Heart right ventricle (tissue), 16 donors: ENCODE measurements around the gene LRRC56. TPM values are rescaled to one million over a fixed set of nuclear protein-coding genes. Genes with fewer than 3 reads are reported as not detected.

ENCODE experiments used
- ATAC-seq, 8 donors: fragments of 200-7000 bp; cut with Tn5 transposase; one replicate each; pipeline ENCODE4 v1.9.1; 2020; ENCODE audit warnings: mild to moderate bottlenecking in 8 of 8, moderate library complexity in 8 of 8, moderate number of reproducible peaks in 1 of 8
- DNase-seq, 2 donors: peaks; one replicate each; pipeline ENCODE4 v3.0.0-alpha.2; 2020
- H3K27ac ChIP-seq, 10 donors: fragments of 200-600 bp; sonication (generic) in 2 of 10; one replicate each; pipeline versions ENCODE4 v1.5.0 to v1.8.0; 2020 to 2022; ENCODE audit warnings: mild to moderate bottlenecking in 3 of 10
- H3K27me3 ChIP-seq, 7 donors: fragments of 200-600 bp; one replicate each; pipeline ENCODE4 v1.8.0; 2021 to 2022; ENCODE audit warnings: mild to moderate bottlenecking in 2 of 7
- H3K36me3 ChIP-seq, 9 donors: fragments of 200-600 bp; sonication (generic) in 1 of 9; one replicate each; pipeline versions ENCODE4 v1.5.0 to v1.8.0; 2020 to 2022; ENCODE audit warnings: mild to moderate bottlenecking in 2 of 9
- H3K4me1 ChIP-seq, 9 donors: fragments of 200-600 bp; sonication (generic) in 1 of 9; one replicate each; pipeline versions ENCODE4 v1.5.0 to v1.8.0; 2020 to 2022; ENCODE audit warnings: mild to moderate bottlenecking in 4 of 9
- H3K4me3 ChIP-seq, 10 donors: fragments of 200-600 bp; sonication (generic) in 2 of 10; one replicate each; pipeline versions ENCODE4 v1.5.0 to v1.8.0; 2020 to 2022; ENCODE audit warnings: mild to moderate bottlenecking in 7 of 10, moderate library complexity in 2 of 10
- H3K9me3 ChIP-seq, 11 donors: fragments of 200-600 bp in 10 of 11; sonication (generic) in 2 of 11; one replicate each; pipeline versions ENCODE4 v1.5.0 to v1.8.0; 2013 to 2022; ENCODE audit warnings: mild to moderate bottlenecking in 2 of 11, control low read depth in 1 of 11, moderate library complexity in 1 of 11
- CTCF ChIP-seq, 9 donors: fragments of 200-600 bp; sonication (generic) in 2 of 9; IDR thresholded peaks; one replicate each; pipeline versions ENCODE4 v1.5.0 to v1.8.0; 2021 to 2022; ENCODE audit warnings: antibody characterized with exemption in 9 of 9, mild to moderate bottlenecking in 5 of 9, moderate library complexity in 1 of 9
- WGBS, 2 donors: extraction: QIAGEN DNeasy Blood & Tissue Kit; methylation state at CpG; one replicate each; pipeline ENCODE4 v1.1.7; 2013; ENCODE audit warnings: inconsistent platforms in 1 of 2; 5-methylcytosine and 5-hydroxymethylcytosine counted together
- intact Hi-C, 10 donors: fragments of 100-400 bp; cut with DNase I; formaldehyde crosslinking; loops; one replicate each; pipeline versions ENCODE4 v1.11.1 to v1.14.2; 2022
- polyA plus RNA-seq, 2 donors: library from polyadenylated mRNA; stranded (reverse); fragments of 200-250 nt; gene quantifications; one replicate each; pipeline ENCODE4 v1.2.3, GENCODE V29; 2013
- total RNA-seq, 10 donors: library from RNA; stranded (reverse); fragmentation: NEBNext Ultra II Directional in 3 of 10; extraction: Animal tissue kit (Norgen Biotek cat#: 25700) in 3 of 10; gene quantifications; one replicate each; pipeline versions ENCODE4 v1.2.1 to v1.2.4, GENCODE V29; 2021 to 2023
- donor health status: Arrhythmogenic right ventricular cardiomyopathy.
- donor health status: ischemic (EF 13 %, LVEDD 7.1; RV severe dilation, severe dysfunction).
- donor health status: healthy with polysubstance abuse.
- donor health status: DM: no; HTN: yes; CAD: no.
- donor health status: DM: no; HTN: no; CAD: no.
- donor health status: ischemic (EF 25% LVEDD 6.9; RV normal size, moderate dysfunction).
- donor health status: ischemic (EF 25% LVEDD 5.7; RV mildly dilated, moderate dysfunction).
- donor health status: healthy.
- donor health status: DM: yes; HTN: yes; CAD: no.
- donor health status: Ischemic cardiomyopathy.
- donor health status: ischemic (EF 35%, LVEDD 5.7; RV mildly dilated, moderate dysfunction).
- donor health status: nonischemic (EF 11% LVEDD 7.7; RV severe dilation, severe dysfunction).
- donor health status: DM: yes; HTN: yes; CAD: no.
- donor health status: PGD.
- donor health status: ischemic (EF 29% LVEDD 5.4; RV normal size, mild dysfunction).
- donor health status: nonischemic (EF 23%, LVEDD 6.1; RV moderate dilation, normal function).

Gene LRRC56
- total and polyA plus RNA-seq, 12 donors, result 0.13 to 0.49 (median 0.21) TPM; not detected in 2

GRCh38 chr11:593347-593746 lies 56.0 kb downstream of the LRRC56 start:
- Histone ChIP-seq H3K36me3 (peaks cover 6 to 100% (median 65%) of the 10 kb centered on the region in 9 donors), H3K9me3 (no peaks in the 10 kb centered on the region), H3K27me3 (no peaks in the 10 kb centered on the region), H3K4me1 (peaks cover 0 to 8% (median 0%) of the 10 kb centered on the region in 9 donors), H3K27ac (no peak overlapping the region), H3K4me3 (no peak overlapping the region)
- no peak for DNase-seq
- 90 to 94% methylated on average over 21 of the region's 21 CpGs for WGBS, 2 donors
- intact Hi-C loops, result no loop called here
- no peak for TF ChIP-seq CTCF (IDR thresholded peaks at IDR 0.05)
- no peak for ATAC-seq

- no peak for ATAC-seq
Observed at GRCh38 chr11:595400-595799, 58.1 kb downstream of the LRRC56 start.

GRCh38 chr11:596374-596773 lies 59.0 kb downstream of the LRRC56 start:
- DNase-seq, result no peak
- H3K4me3 ChIP-seq, result no peak overlapping the region
- H3K27ac ChIP-seq, result no peak overlapping the region
- no peak for TF ChIP-seq CTCF (IDR thresholded peaks at IDR 0.05)
- no peak for ATAC-seq
- no peaks in the 10 kb centered on the region for H3K9me3 ChIP-seq
- H3K36me3 ChIP-seq, result peaks cover 4 to 100% (median 65%) of the 10 kb centered on the region in 9 donors
- no peaks in the 10 kb centered on the region for H3K27me3 ChIP-seq
- 88 to 94% methylated on average over 10 of the region's 10 CpGs for WGBS, 2 donors
- intact Hi-C loops, result no loop called here
- no peaks in the 10 kb centered on the region for H3K4me1 ChIP-seq

More at GRCh38 chr11:595400-595799, 58.1 kb downstream of the LRRC56 start:
- no peaks in the 10 kb centered on the region for H3K4me1 ChIP-seq
- peaks cover 4 to 100% (median 66%) of the 10 kb centered on the region in 9 donors for H3K36me3 ChIP-seq
- WGBS, 2 donors, result 92 to 95% methylated on average over 10 of the region's 10 CpGs
- H3K27ac ChIP-seq, result no peak overlapping the region
- no peak for DNase-seq
- H3K9me3 ChIP-seq, result no peaks in the 10 kb centered on the region
- H3K4me3 ChIP-seq, result no peak overlapping the region
- no peak for TF ChIP-seq CTCF (IDR thresholded peaks at IDR 0.05)
- H3K27me3 ChIP-seq, result no peaks in the 10 kb centered on the region
- intact Hi-C loops, result no loop called here

GRCh38 chr11:597166-597725 lies 59.9 kb downstream of the LRRC56 start:
- no peak overlapping the region for H3K27ac ChIP-seq
- no peaks in the 10 kb centered on the region for H3K9me3 ChIP-seq
- no peaks in the 10 kb centered on the region for H3K27me3 ChIP-seq
- DNase-seq (no peak), ATAC-seq (peak in 2 of 8 donors; percentile 8 to 14)
- H3K4me1 ChIP-seq, result no peaks in the 10 kb centered on the region
- TF ChIP-seq CTCF (IDR thresholded peaks at IDR 0.05), result no peak
- peaks cover 4 to 100% (median 69%) of the 10 kb centered on the region in 9 donors for H3K36me3 ChIP-seq
- 87 to 89% methylated on average over 29 of the region's 29 CpGs for WGBS, 2 donors
- no peak overlapping the region for H3K4me3 ChIP-seq
- intact Hi-C loops, result no loop called here
